ENCODE measurements around the gene SLC6A15. TPM values are rescaled to one million over a fixed set of nuclear protein-coding genes. Genes with fewer than 3 reads are reported as not detected.

Gene SLC6A15
- total and polyA plus RNA-seq, 4 experiments from 2014 or later = not detected

DNA sequence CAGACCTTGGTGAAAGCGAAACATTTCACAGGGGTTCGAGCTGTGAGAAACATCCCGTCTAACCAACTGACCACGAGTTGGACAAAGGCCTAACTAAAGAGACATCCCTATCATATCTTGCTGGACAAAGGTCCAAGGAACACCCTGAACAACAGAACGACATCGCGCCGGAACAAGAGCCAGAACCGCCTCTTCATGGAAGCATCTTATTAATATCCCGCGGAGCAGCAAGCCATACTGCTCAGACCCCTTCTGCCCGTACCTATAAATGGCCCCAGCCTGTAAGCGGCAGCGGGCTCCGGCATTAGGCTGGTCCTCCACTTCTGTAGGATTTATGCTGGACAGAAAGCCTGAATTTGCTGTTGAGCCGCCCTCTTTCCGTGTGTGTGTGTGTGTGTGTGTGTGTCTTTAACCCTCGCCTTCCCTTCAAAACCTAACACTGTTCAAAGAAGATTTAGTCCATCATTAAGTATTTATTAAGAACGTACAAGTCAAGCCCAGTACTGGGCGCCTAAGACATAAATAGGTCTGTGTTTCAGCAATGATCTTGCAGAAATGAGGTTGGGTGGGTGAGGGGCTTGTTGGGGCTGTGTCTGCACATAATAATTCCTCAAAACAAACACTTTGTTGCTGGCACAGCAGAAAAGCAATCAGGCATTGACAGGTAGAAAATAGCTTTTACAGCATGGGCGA is 1.9 kb downstream of the SLC6A15 start:
- Mint-ChIP-seq H3K4me3 (peak overlapping the region in 3 of 8 donors; percentile 1 to 43 (median 32)), H3K9me3 (peaks cover 0 to 5% (median 0%) of the 10 kb centered on the region in 8 donors), H3K27me3 (peaks cover 15 to 20% of the 10 kb centered on the region in 2 donors), H3K36me3 (no peaks in the 10 kb centered on the region), H3K4me1 (peaks cover 8 to 28% (median 13%) of the 10 kb centered on the region in 4 donors), H3K27ac (no peak overlapping the region)
- Histone ChIP-seq H3K4me3 (ENCODE audit: low read length in 2 of 2) (no peak overlapping the region), H3K27me3 (ENCODE audit: insufficient read depth, low read length) (peaks cover 3% of the 10 kb centered on the region), H3K27ac (ENCODE audit: low read depth, low read length) (no peak overlapping the region), H3K36me3 (ENCODE audit: insufficient read depth, low read length) (no peaks in the 10 kb centered on the region), H3K4me1 (ENCODE audit: insufficient read depth, low read length) (no peaks in the 10 kb centered on the region), H3K9me3 (ENCODE audit: control insufficient read depth in 1 of 2, low read length in 2 of 2) (no peaks in the 10 kb centered on the region)
- DNase-seq = no peak
- ChIA-PET POLR2A (ENCODE audit: partially characterized antibody) (no interaction called here), CTCF (ENCODE audit: partially characterized antibody) (no interaction called here)
- intact Hi-C loops (cut with micrococcal nuclease) = no loop called here

DNA sequence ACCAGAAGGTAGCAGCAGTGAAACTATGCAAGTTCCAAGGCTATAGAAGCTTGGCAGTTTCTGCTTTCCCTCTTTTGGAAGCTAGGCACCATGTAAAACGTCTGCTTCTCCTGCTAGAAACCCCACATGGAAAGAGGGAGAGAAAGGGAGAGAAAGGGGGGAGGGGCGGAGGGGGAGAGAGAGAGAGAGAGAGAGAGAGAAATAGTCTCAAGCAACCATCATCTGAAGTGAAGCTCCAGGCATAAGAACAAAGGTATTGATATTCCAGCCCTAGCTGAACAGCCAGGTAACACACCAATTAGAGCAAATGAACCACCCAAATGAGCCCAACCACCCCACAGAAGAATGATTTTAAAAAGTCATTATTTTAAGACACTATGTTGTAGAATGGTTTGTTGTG is 8.5 kb downstream of the SLC6A15 start:
- no peak for DNase-seq
- Histone ChIP-seq H3K4me1 (ENCODE audit: insufficient read depth, low read length) (no peaks in the 10 kb centered on the region), H3K9me3 (ENCODE audit: control insufficient read depth in 1 of 2, low read length in 2 of 2) (no peaks in the 10 kb centered on the region), H3K36me3 (ENCODE audit: insufficient read depth, low read length) (no peaks in the 10 kb centered on the region), H3K4me3 (ENCODE audit: low read length in 2 of 2) (no peak overlapping the region), H3K27ac (ENCODE audit: low read depth, low read length) (no peak overlapping the region), H3K27me3 (ENCODE audit: insufficient read depth, low read length) (no peaks in the 10 kb centered on the region)
- Mint-ChIP-seq H3K4me1 (no peaks in the 10 kb centered on the region), H3K4me3 (no peak overlapping the region), H3K36me3 (no peaks in the 10 kb centered on the region), H3K9me3 (peaks cover 0 to 3% (median 0%) of the 10 kb centered on the region in 8 donors), H3K27ac (no peak overlapping the region), H3K27me3 (no peaks in the 10 kb centered on the region)
- intact Hi-C loops (cut with micrococcal nuclease) = no loop called here
- CTCF ChIA-PET (ENCODE audit: partially characterized antibody) = no interaction called here
- POLR2A ChIA-PET (ENCODE audit: partially characterized antibody) = no interaction called here

- Histone ChIP-seq H3K36me3 (ENCODE audit: insufficient read depth, low read length) (no peaks in the 10 kb centered on the region), H3K4me1 (ENCODE audit: insufficient read depth, low read length) (no peaks in the 10 kb centered on the region), H3K9me3 (ENCODE audit: control insufficient read depth in 1 of 2, low read length in 2 of 2) (no peaks in the 10 kb centered on the region), H3K4me3 (ENCODE audit: low read length in 2 of 2) (no peak overlapping the region), H3K27me3 (ENCODE audit: insufficient read depth, low read length) (no peaks in the 10 kb centered on the region), H3K27ac (ENCODE audit: low read depth, low read length) (no peak overlapping the region)
- DNase-seq = no peak
- intact Hi-C loops (cut with micrococcal nuclease) = no loop called here
- peaks cover 0 to 4% (median 0%) of the 10 kb centered on the region in 8 donors for H3K9me3 Mint-ChIP-seq
- POLR2A ChIA-PET (ENCODE audit: partially characterized antibody) = no interaction called here
- H3K4me3 Mint-ChIP-seq = no peak overlapping the region
- CTCF ChIA-PET (ENCODE audit: partially characterized antibody) = no interaction called here
- H3K4me1 Mint-ChIP-seq = no peaks in the 10 kb centered on the region
- no peaks in the 10 kb centered on the region for H3K27me3 Mint-ChIP-seq
- no peaks in the 10 kb centered on the region for H3K36me3 Mint-ChIP-seq
- no peak overlapping the region for H3K27ac Mint-ChIP-seq
These were observed 21.3 kb downstream of the SLC6A15 start for GRCh38 chr12:84891106-84891838.

DNA sequence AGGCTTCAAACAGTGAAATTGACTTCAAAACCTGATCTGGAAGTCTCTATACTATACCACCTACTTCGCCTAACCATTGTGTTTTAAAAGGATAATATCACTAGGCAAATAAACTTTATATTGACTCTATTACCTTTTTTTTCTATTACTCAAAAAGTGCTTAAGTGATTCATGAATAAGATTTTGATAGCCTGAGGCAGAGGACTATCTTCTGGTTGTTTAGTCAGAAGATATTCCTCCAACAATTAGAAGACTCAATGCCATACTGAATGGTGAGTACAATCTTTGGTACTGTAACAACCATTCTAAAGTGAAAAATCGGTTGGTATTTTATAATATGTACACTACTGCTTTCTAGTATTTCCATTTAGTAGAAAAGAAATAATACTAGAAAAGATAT is 22.8 kb downstream of the SLC6A15 start:
- Mint-ChIP-seq H3K27me3 (no peaks in the 10 kb centered on the region), H3K9me3 (peaks cover 0 to 2% (median 0%) of the 10 kb centered on the region in 8 donors), H3K4me3 (no peak overlapping the region), H3K36me3 (no peaks in the 10 kb centered on the region), H3K4me1 (no peaks in the 10 kb centered on the region), H3K27ac (no peak overlapping the region)
- H3K27me3 ChIP-seq (ENCODE audit: insufficient read depth, low read length) = no peaks in the 10 kb centered on the region
- ChIA-PET CTCF (ENCODE audit: partially characterized antibody) (no interaction called here), POLR2A (ENCODE audit: partially characterized antibody) (no interaction called here)
- intact Hi-C loops (cut with micrococcal nuclease) = no loop called here
- H3K4me1 ChIP-seq (ENCODE audit: insufficient read depth, low read length) = no peaks in the 10 kb centered on the region
- H3K27ac ChIP-seq (ENCODE audit: low read depth, low read length) = no peak overlapping the region
- H3K9me3 ChIP-seq (ENCODE audit: control insufficient read depth in 1 of 2, low read length in 2 of 2) = no peaks in the 10 kb centered on the region
- H3K4me3 ChIP-seq (ENCODE audit: low read length in 2 of 2) = no peak overlapping the region
- DNase-seq = no peak
- H3K36me3 ChIP-seq (ENCODE audit: insufficient read depth, low read length) = no peaks in the 10 kb centered on the region

DNA sequence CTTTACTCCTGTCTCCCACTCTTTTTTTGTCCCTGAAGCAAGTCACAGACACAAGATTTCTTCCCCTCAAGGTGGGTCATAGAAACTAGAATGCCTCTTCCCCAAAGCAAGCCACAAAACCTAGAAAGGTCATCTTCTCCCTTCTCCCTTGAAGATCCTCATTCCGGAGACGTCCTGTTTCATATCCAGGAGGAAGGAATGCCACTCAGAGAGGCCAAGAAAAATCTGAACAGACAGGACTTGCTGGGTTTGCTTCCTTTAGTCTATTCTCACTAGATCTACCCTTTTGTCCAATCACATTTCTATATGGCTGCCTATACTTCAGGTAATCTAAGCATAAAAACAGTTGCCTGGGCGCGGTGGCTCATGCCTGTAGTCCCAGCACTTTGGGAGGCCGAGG is 23.7 kb downstream of the SLC6A15 start:
- H3K36me3 ChIP-seq (ENCODE audit: insufficient read depth, low read length) = no peaks in the 10 kb centered on the region
- H3K4me1 ChIP-seq (ENCODE audit: insufficient read depth, low read length) = no peaks in the 10 kb centered on the region
- H3K27me3 Mint-ChIP-seq = no peaks in the 10 kb centered on the region
- H3K4me1 Mint-ChIP-seq = no peaks in the 10 kb centered on the region
- no peak overlapping the region for H3K4me3 Mint-ChIP-seq
- H3K4me3 ChIP-seq (ENCODE audit: low read length in 2 of 2) = no peak overlapping the region
- H3K9me3 ChIP-seq (ENCODE audit: control insufficient read depth in 1 of 2, low read length in 2 of 2) = no peaks in the 10 kb centered on the region
- H3K9me3 Mint-ChIP-seq = peaks cover 0 to 2% (median 0%) of the 10 kb centered on the region in 8 donors
- intact Hi-C loops (cut with micrococcal nuclease) = no loop called here
- no peak overlapping the region for H3K27ac ChIP-seq (ENCODE audit: low read depth, low read length)
- H3K27ac Mint-ChIP-seq = no peak overlapping the region
- H3K36me3 Mint-ChIP-seq = no peaks in the 10 kb centered on the region
- no peak for DNase-seq
- no peaks in the 10 kb centered on the region for H3K27me3 ChIP-seq (ENCODE audit: insufficient read depth, low read length)
- ChIA-PET CTCF (ENCODE audit: partially characterized antibody) (no interaction called here), POLR2A (ENCODE audit: partially characterized antibody) (no interaction called here)

- Histone ChIP-seq H3K27me3 (ENCODE audit: insufficient read depth, low read length) (no peaks in the 10 kb centered on the region), H3K27ac (ENCODE audit: low read depth, low read length) (no peak overlapping the region), H3K4me1 (ENCODE audit: insufficient read depth, low read length) (no peaks in the 10 kb centered on the region), H3K9me3 (ENCODE audit: control insufficient read depth in 1 of 2, low read length in 2 of 2) (no peaks in the 10 kb centered on the region), H3K36me3 (ENCODE audit: insufficient read depth, low read length) (no peaks in the 10 kb centered on the region), H3K4me3 (ENCODE audit: low read length in 2 of 2) (no peak overlapping the region)
- ChIA-PET CTCF (ENCODE audit: partially characterized antibody) (interaction anchor here (2.9 kb wide), 1 partner anchor 13 kb away, joined by 14 read pairs; no protein-coding TSS in a partner anchor), POLR2A (ENCODE audit: partially characterized antibody) (no interaction called here)
- no peaks in the 10 kb centered on the region for H3K4me1 Mint-ChIP-seq
- peak in 1 of 5 donors; percentile 19 for DNase-seq
- no peaks in the 10 kb centered on the region for H3K36me3 Mint-ChIP-seq
- H3K27me3 Mint-ChIP-seq = peaks cover 0 to 2% of the 10 kb centered on the region in 2 donors
- intact Hi-C loops (cut with micrococcal nuclease) = no loop called here
- H3K4me3 Mint-ChIP-seq = no peak overlapping the region
- no peak overlapping the region for H3K27ac Mint-ChIP-seq
- H3K9me3 Mint-ChIP-seq = no peaks in the 10 kb centered on the region
These were observed 35.3 kb downstream of the SLC6A15 start for GRCh38 chr12:84877340-84877739.

DNA sequence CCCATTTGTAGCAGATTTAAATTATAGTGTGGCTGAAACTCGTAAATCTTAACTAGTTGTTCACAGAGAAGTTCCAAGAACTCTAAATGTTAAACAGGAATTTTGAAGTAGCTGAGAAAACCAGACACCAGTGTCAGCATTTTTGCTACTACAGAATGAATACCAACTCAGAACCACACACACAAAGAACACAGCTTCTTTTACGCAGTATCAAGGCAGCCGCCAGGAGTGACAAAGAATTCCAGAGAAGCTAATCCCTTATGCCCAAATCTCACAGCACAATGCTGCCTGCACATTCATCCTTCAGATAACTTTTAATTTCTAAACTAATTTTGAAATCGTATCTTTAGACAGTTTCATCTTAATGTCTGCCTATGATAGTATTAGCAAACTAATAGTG is 37.4 kb downstream of the SLC6A15 start:
- H3K27me3 Mint-ChIP-seq = peaks cover 0 to 2% of the 10 kb centered on the region in 2 donors
- intact Hi-C loops (cut with micrococcal nuclease) = loop anchor here (2.0 kb wide), 1 partner anchor 998 kb away; no protein-coding TSS in a partner anchor
- POLR2A ChIA-PET (ENCODE audit: partially characterized antibody) = no interaction called here

More for the DNA sequence above, 37.4 kb downstream of the SLC6A15 start:
- Mint-ChIP-seq H3K4me3 (no peak overlapping the region), H3K9me3 (no peaks in the 10 kb centered on the region), H3K4me1 (no peaks in the 10 kb centered on the region), H3K36me3 (no peaks in the 10 kb centered on the region), H3K27ac (no peak overlapping the region)
- Histone ChIP-seq H3K9me3 (ENCODE audit: control insufficient read depth in 1 of 2, low read length in 2 of 2) (no peaks in the 10 kb centered on the region), H3K27ac (ENCODE audit: low read depth, low read length) (no peak overlapping the region), H3K27me3 (ENCODE audit: insufficient read depth, low read length) (no peaks in the 10 kb centered on the region), H3K36me3 (ENCODE audit: insufficient read depth, low read length) (no peaks in the 10 kb centered on the region), H3K4me3 (ENCODE audit: low read length in 2 of 2) (no peak overlapping the region), H3K4me1 (ENCODE audit: insufficient read depth, low read length) (no peaks in the 10 kb centered on the region)
- no peak for DNase-seq
- CTCF ChIA-PET (ENCODE audit: partially characterized antibody) = interaction anchor here (0.9 to 2.0 kb wide), 7 partner anchors 9 to 1046 kb away, joined by 3 to 8 read pairs (median 5); no protein-coding TSS in a partner anchor

Measured in CD4-positive, alpha-beta memory T cell (primary cell).